ENCODE results near the gene KDM5C. TPM values are rescaled to one million over a fixed set of nuclear protein-coding genes. Genes with fewer than 3 reads are reported as not detected.
A peak's percentile ranks its signal among the peaks of the same experiment; 100 is the strongest.

The KDM5C gene
- total RNA-seq, result 100 to 1,000 TPM in 1 of 2 donors, 10 to 100 TPM in 1; 95.9 to 101 TPM
- 57.9 TPM for polyA plus RNA-seq (2013, experiment 1 of 2)
- polyA plus RNA-seq (2013, experiment 2 of 2), result 55.9 TPM
- long read RNA-seq, experiment 1, partial matches to known transcripts, result 12 of 13 reads
- long read RNA-seq, experiment 1, other reads (novel, unspliced or antisense), result 1 of 13 reads
- long read RNA-seq, experiment 2, full-length matches to known transcripts, result 16 of 58 reads
- long read RNA-seq, experiment 2, partial matches to known transcripts, result 26 of 58 reads
- long read RNA-seq, experiment 2, other reads (novel, unspliced or antisense), result 16 of 58 reads
- long read RNA-seq, experiment 3, full-length matches to known transcripts, result 2 of 22 reads
- long read RNA-seq, experiment 3, partial matches to known transcripts, result 8 of 22 reads
- long read RNA-seq, experiment 3, other reads (novel, unspliced or antisense), result 12 of 22 reads
- long read RNA-seq, experiment 4, partial matches to known transcripts, result 0 of 2 reads
- long read RNA-seq, experiment 4, other reads (novel, unspliced or antisense), result 2 of 2 reads

DNA sequence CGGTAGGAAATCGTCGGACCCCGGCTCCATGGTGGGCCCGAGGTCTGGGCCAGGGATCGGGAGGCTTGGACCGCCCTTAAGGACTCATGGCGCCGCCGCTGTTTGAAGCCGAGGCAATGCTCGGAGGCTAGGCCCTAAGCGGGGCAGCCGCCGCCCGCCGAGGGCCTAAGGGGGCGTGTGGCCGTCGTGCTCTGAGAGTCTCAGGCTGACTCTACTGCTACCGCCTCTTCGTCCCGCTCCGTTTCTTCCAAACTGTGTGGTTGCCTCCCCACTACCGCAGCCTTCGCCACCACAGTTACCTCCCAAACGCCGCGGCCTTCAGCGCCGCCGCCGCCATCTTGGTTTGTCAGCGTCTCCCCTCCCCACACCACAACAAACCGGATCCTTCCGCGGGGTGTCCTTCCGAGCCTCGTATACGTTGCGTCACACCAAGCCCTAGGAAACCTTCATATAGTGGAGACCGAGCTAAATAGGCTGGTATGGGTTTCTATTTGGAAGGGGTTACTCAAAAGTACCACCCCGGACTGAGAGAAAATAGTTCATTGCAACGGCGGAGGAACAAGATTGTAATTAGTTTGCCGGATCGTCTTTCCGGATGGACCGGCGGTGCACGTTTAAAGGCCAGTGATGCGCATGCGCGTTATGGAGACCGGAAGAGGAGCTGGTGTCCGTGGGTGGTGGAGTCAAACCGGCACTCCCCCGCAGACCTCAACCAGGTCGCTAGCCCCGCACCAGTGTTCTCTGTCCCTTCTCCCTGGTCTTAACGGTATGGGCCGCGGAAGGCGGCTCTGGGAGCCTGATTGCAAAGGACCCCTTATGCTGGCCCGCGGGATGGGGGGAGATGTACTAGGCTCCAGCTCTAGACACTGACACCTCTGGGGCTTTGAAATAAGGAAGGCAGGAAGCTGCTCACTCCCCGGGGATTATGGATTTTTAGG is at the start of gene KDM5C:
Gene KDM5C (minus strand): TSS at position 348 of the 938 bp plus-strand sequence. CDS start 318 bp downstream, at position 30.
- peak; percentile 96 for DNase-seq
- Mint-ChIP-seq H3K9me3 (peaks cover 53% of the 10 kb centered on the region), H3K36me3 (ENCODE audit: low read depth) (peaks cover 10% of the 10 kb centered on the region), H3K27me3 (ENCODE audit: insufficient read depth) (no peaks in the 10 kb centered on the region), H3K27ac (peak within 1 kb of the TSS; percentile 99), H3K4me3 (peak within 1 kb of the TSS; percentile 91), H3K4me1 (peaks cover 16% of the 10 kb centered on the region)
- H3K27ac ChIP-seq (ENCODE audit: low read depth, low read length), result peak within 1 kb of the TSS; percentile 98
- H3K27me3 ChIP-seq (ENCODE audit: control insufficient read depth, insufficient read depth, low read length, poor library complexity, severe bottlenecking), result no peaks in the 10 kb centered on the region
- H3K4me3 ChIP-seq (ENCODE audit: low read length), result peak within 1 kb of the TSS; percentile 92
- H3K9me3 ChIP-seq (ENCODE audit: control insufficient read depth, low read length), result no peaks in the 10 kb centered on the region
- TF ChIP-seq, protein P1, sequence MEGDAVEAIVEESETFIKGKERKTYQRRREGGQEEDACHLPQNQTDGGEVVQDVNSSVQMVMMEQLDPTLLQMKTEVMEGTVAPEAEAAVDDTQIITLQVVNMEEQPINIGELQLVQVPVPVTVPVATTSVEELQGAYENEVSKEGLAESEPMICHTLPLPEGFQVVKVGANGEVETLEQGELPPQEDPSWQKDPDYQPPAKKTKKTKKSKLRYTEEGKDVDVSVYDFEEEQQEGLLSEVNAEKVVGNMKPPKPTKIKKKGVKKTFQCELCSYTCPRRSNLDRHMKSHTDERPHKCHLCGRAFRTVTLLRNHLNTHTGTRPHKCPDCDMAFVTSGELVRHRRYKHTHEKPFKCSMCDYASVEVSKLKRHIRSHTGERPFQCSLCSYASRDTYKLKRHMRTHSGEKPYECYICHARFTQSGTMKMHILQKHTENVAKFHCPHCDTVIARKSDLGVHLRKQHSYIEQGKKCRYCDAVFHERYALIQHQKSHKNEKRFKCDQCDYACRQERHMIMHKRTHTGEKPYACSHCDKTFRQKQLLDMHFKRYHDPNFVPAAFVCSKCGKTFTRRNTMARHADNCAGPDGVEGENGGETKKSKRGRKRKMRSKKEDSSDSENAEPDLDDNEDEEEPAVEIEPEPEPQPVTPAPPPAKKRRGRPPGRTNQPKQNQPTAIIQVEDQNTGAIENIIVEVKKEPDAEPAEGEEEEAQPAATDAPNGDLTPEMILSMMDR (conservative IDR thresholded peaks at IDR 0.05), result no peak
- peak within 1 kb of the TSS; percentile 96 for H3K9ac ChIP-seq (ENCODE audit: extremely low read depth, low read length, poor library complexity, severe bottlenecking)
- no peaks in the 10 kb centered on the region for H3K4me1 ChIP-seq (ENCODE audit: control insufficient read depth, insufficient read depth, low read length)
- H3K36me3 ChIP-seq (ENCODE audit: control insufficient read depth, insufficient read depth, low read length), result peaks cover 10% of the 10 kb centered on the region
- WGBS, 2 experiments (ENCODE audit: insufficient coverage in 1 of 2, insufficient read length in 1 of 2), result 0% methylated on average over 64 of the region's 67 CpGs; no CpG with 5 or more reads in 1 of the 2 experiments

DNA sequence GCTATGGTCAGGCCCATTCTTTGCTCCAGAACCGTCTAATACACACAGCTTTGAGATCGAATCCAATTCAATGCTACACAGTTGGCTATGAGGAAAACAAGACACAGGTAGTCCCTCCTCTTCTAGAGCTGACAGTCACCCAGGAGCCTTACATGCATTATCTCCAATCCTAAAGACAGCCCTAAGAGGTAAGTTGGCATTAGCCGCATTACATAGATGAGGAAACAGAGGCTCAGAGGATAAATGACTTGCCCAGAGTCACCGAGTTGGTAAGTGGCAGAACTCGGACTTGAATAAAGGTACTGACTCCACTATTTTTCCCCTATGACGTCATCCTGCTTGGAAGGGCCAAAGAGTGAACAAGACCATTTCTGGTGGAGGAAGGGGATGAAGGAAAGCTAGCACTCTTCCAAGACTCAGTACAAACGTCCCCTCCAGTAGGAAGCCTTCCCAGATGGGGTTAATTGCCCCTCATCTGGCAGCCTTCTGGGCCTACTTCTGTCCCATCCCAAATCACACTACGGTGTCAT is 47.9 kb upstream of the KDM5C start:
- Histone ChIP-seq H3K4me1 (ENCODE audit: control insufficient read depth, insufficient read depth, low read length) (no peaks in the 10 kb centered on the region), H3K27me3 (ENCODE audit: control insufficient read depth, insufficient read depth, low read length, poor library complexity, severe bottlenecking) (no peaks in the 10 kb centered on the region), H3K36me3 (ENCODE audit: control insufficient read depth, insufficient read depth, low read length) (no peaks in the 10 kb centered on the region), H3K27ac (ENCODE audit: low read depth, low read length) (no peak overlapping the region), H3K4me3 (ENCODE audit: low read length) (no peak overlapping the region), H3K9me3 (ENCODE audit: control insufficient read depth, low read length) (no peaks in the 10 kb centered on the region), H3K9ac (ENCODE audit: extremely low read depth, low read length, poor library complexity, severe bottlenecking) (no peak overlapping the region)
- no peaks in the 10 kb centered on the region for H3K36me3 Mint-ChIP-seq (ENCODE audit: low read depth)
- WGBS, 2 experiments (ENCODE audit: insufficient coverage in 1 of 2, insufficient read length in 1 of 2), result 88 to 100% methylated on average over 2 to 7 of the region's 8 CpGs
- no peaks in the 10 kb centered on the region for H3K27me3 Mint-ChIP-seq (ENCODE audit: insufficient read depth)
- H3K9me3 Mint-ChIP-seq, result peaks cover 37% of the 10 kb centered on the region
- DNase-seq, result no peak
- no peaks in the 10 kb centered on the region for H3K4me1 Mint-ChIP-seq
- H3K4me3 Mint-ChIP-seq, result no peak overlapping the region
- TF ChIP-seq, protein P1 (conservative IDR thresholded peaks at IDR 0.05), result no peak
- no peak overlapping the region for H3K27ac Mint-ChIP-seq

DNA sequence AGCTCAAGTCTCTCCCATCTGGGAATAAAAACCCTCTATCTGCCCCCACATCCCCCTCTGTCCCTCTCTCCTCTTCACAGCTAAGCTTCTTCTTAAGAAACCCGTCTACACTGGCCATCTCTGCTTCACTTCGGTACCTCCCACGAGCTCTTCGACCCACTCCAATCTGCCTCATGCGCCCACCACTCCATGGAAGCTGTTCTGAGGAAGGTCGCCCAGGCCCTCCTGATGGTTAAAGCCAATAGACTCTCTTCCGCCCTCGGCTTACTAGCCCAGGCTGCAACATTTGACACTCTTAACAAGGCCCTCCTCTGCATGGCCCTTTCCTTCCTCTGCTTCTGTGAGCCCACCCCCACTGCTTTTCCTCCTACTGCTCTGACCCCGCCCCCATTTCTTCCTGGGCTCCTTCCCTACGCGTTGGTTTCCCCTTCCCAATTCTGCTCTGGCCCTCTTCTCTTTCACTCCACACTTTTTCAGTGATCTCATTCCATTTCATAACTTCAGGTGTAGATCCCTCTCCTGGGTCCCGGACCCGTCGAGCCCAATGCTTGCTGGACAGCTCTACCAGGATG is 44.6 kb upstream of the KDM5C start:
- no peaks in the 10 kb centered on the region for H3K27me3 Mint-ChIP-seq (ENCODE audit: insufficient read depth)
- no peak for DNase-seq

More for the DNA sequence above, 44.6 kb upstream of the KDM5C start:
- H3K27ac ChIP-seq (ENCODE audit: low read depth, low read length), result no peak overlapping the region
- H3K27me3 ChIP-seq (ENCODE audit: control insufficient read depth, insufficient read depth, low read length, poor library complexity, severe bottlenecking), result no peaks in the 10 kb centered on the region
- TF ChIP-seq, protein P1 (conservative IDR thresholded peaks at IDR 0.05), result no peak
- H3K9ac ChIP-seq (ENCODE audit: extremely low read depth, low read length, poor library complexity, severe bottlenecking), result no peak overlapping the region
- Mint-ChIP-seq H3K9me3 (peaks cover 43% of the 10 kb centered on the region), H3K36me3 (ENCODE audit: low read depth) (peaks cover 3% of the 10 kb centered on the region), H3K4me3 (no peak overlapping the region), H3K4me1 (no peaks in the 10 kb centered on the region), H3K27ac (no peak overlapping the region)
- no peaks in the 10 kb centered on the region for H3K36me3 ChIP-seq (ENCODE audit: control insufficient read depth, insufficient read depth, low read length)
- H3K4me3 ChIP-seq (ENCODE audit: low read length), result no peak overlapping the region
- 88 to 100% methylated on average over 4 to 14 of the region's 14 CpGs for WGBS, 2 experiments (ENCODE audit: insufficient coverage in 1 of 2, insufficient read length in 1 of 2)
- no peaks in the 10 kb centered on the region for H3K4me1 ChIP-seq (ENCODE audit: control insufficient read depth, insufficient read depth, low read length)
- no peaks in the 10 kb centered on the region for H3K9me3 ChIP-seq (ENCODE audit: control insufficient read depth, low read length)
